Measurements from ENCODE around the gene KCP.

- TF ChIP-seq POLR2AphosphoS5 (IDR thresholded peaks at IDR 0.05; ENCODE audit: low read depth, low read length) (no peak), POLR2A (IDR thresholded peaks at IDR 0.05; ENCODE audit: low read depth, low read length) (no peak), TAF1 (IDR thresholded peaks at IDR 0.05; ENCODE audit: borderline replicate concordance, low read depth, low read length) (no peak)
These were observed 77.2 kb downstream of the KCP start for GRCh38 chr7:128833148-128833945.

Data from GM12892 (cell line).